WTC11 (cell line): ENCODE results near the gene KRTAP10-10.

Experiments used
- CBFB ChIP-seq: sonication (generic); formaldehyde crosslinking; IDR thresholded peaks from 2 replicates; pipeline ENCODE4 v1.8.1; 2022; ENCODE audit warnings: mild to moderate bottlenecking, low read depth, missing genetic modification reagents
- CREM ChIP-seq: sonication (generic); formaldehyde crosslinking; IDR thresholded peaks from 2 replicates; pipeline ENCODE4 v1.8.1; 2022; ENCODE audit warnings: mild to moderate bottlenecking, missing genetic modification reagents, moderate library complexity
- CTCF ChIP-seq: fragments of 200-600 bp; IDR thresholded peaks from 2 replicates; pipeline ENCODE4 v1.8.0; 2022; ENCODE audit warnings: antibody characterized with exemption
- ERG ChIP-seq: fragments of 250-450 bp; sonication (Bioruptor Pico); IDR thresholded peaks from 2 replicates; pipeline ENCODE4 v1.8.0; 2021; ENCODE audit warnings: mild to moderate bottlenecking
- ESRRA ChIP-seq: sonication (generic); formaldehyde crosslinking; IDR thresholded peaks from 2 replicates; pipeline ENCODE4 v1.8.1; 2022; ENCODE audit warnings: mild to moderate bottlenecking, missing genetic modification reagents, borderline replicate concordance
- FOXK1 ChIP-seq: sonication (generic); formaldehyde crosslinking; IDR thresholded peaks from 2 replicates; pipeline ENCODE4 v1.8.0; 2022; ENCODE audit warnings: mild to moderate bottlenecking, moderate library complexity, missing genetic modification reagents
- IRF2 ChIP-seq: sonication (generic); formaldehyde crosslinking; IDR thresholded peaks from 2 replicates; pipeline ENCODE4 v1.8.0; 2022; ENCODE audit warnings: low read depth, missing genetic modification reagents, borderline replicate concordance
- JUN ChIP-seq: sonication (generic); formaldehyde crosslinking; IDR thresholded peaks from 2 replicates; pipeline ENCODE4 v1.8.0; 2023; ENCODE audit warnings: mild to moderate bottlenecking, missing genetic modification reagents
- KAT7 ChIP-seq: sonication (generic); formaldehyde crosslinking; IDR thresholded peaks from 2 replicates; pipeline ENCODE4 v1.8.1; 2023; ENCODE audit warnings: missing genetic modification reagents, mild to moderate bottlenecking, borderline replicate concordance
- MAX ChIP-seq: sonication (generic); formaldehyde crosslinking; IDR thresholded peaks from 2 replicates; pipeline ENCODE4 v1.8.0; 2022; ENCODE audit warnings: mild to moderate bottlenecking, missing genetic modification reagents
- NFYB ChIP-seq: sonication (generic); formaldehyde crosslinking; conservative IDR thresholded peaks from 2 replicates; pipeline ENCODE4 v1.8.0; 2022; ENCODE audit warnings: low read depth, missing genetic modification reagents
- TCF7 ChIP-seq: sonication (generic); formaldehyde crosslinking; IDR thresholded peaks from 2 replicates; pipeline ENCODE4 v1.8.0; 2022; ENCODE audit warnings: mild to moderate bottlenecking, low read depth, missing genetic modification reagents, moderate library complexity
- ZNF121 ChIP-seq: sonication (generic); formaldehyde crosslinking; IDR thresholded peaks from 2 replicates; pipeline ENCODE4 v1.8.0; 2023; ENCODE audit warnings: missing genetic modification reagents
- ZNF263 ChIP-seq: sonication (generic); formaldehyde crosslinking; IDR thresholded peaks from 2 replicates; pipeline ENCODE4 v1.8.1; 2022; ENCODE audit warnings: low read depth, mild to moderate bottlenecking, moderate library complexity, missing genetic modification reagents

- no peak for TF ChIP-seq ESRRA
- no peak for TF ChIP-seq CTCF
- TF ChIP-seq ZNF263 = no peak
- TF ChIP-seq MAX (CRISPR knock-in tag) = no peak
- TF ChIP-seq JUN (CRISPR knock-in tag) = no peak
- TF ChIP-seq FOXK1 = no peak
- TF ChIP-seq KAT7 (CRISPR knock-in tag) = no peak
- TF ChIP-seq NFYB = no peak
- no peak for TF ChIP-seq IRF2 (CRISPR knock-in tag)
- TF ChIP-seq CBFB (CRISPR knock-in tag) = no peak
- TF ChIP-seq TCF7 = no peak
- TF ChIP-seq CREM = no peak
- TF ChIP-seq ZNF121 (CRISPR knock-in tag) = no peak
- no peak for TF ChIP-seq ERG
Observed at GRCh38 chr21:44619886-44620285, 17.3 kb upstream of the KRTAP10-10 start.
